HEK293T (cell line): ENCODE results near the gene DCUN1D4.

Experiments used
- CTCF ChIA-PET: fragments of 350-600 bp; formaldehyde crosslinking; extraction: SDS; loops from one replicate; lab custom pipeline; 2021; ENCODE audit warnings: antibody characterized with exemption, inconsistent platforms; lab: Yijun Ruan, JAX
- POLR2A ChIA-PET: fragments of 350-600 bp; formaldehyde crosslinking; extraction: SDS; loops from one replicate; lab custom pipeline; 2020; ENCODE audit warnings: antibody characterized with exemption, inconsistent platforms; lab: Yijun Ruan, JAX
- DNase-seq: peaks from one replicate; pipeline ENCODE4 v3.0.0; 2012; ENCODE audit warnings: mixed read lengths; ENCODE audit errors: extremely low spot score
- ARNT ChIP-seq: fragments of 450-650 bp; IDR thresholded peaks from 2 replicates; pipeline ENCODE4 v1.6.1; 2017; ENCODE audit warnings: mild to moderate bottlenecking
- BHLHE40 ChIP-seq: fragments of 450-650 bp; IDR thresholded peaks from 2 replicates; pipeline ENCODE4 v1.6.1; 2016; ENCODE audit warnings: mild to moderate bottlenecking, moderate library complexity, borderline replicate concordance
- CTBP1 ChIP-seq: fragments of 450-650 bp; IDR thresholded peaks from 2 replicates; pipeline ENCODE4 v1.6.1; 2016; ENCODE audit warnings: borderline replicate concordance
- ELF4 ChIP-seq: fragments of 450-650 bp; IDR thresholded peaks from 2 replicates; pipeline ENCODE4 v1.6.1; 2017; ENCODE audit warnings: antibody characterized with exemption
- FOXA1 ChIP-seq: fragments of 450-650 bp; IDR thresholded peaks from 2 replicates; pipeline ENCODE4 v1.6.1; 2016; ENCODE audit warnings: mild to moderate bottlenecking
- FOXK2 ChIP-seq: fragments of 450-650 bp; IDR thresholded peaks from 2 replicates; pipeline ENCODE4 v1.6.1; 2016; ENCODE audit warnings: mild to moderate bottlenecking
- FOXM1 ChIP-seq: fragments of 450-650 bp; IDR thresholded peaks from 2 replicates; pipeline ENCODE4 v1.6.1; 2017; ENCODE audit warnings: mild to moderate bottlenecking, borderline replicate concordance
- HDGF ChIP-seq: fragments of 450-650 bp; IDR thresholded peaks from 2 replicates; pipeline ENCODE4 v1.6.1; 2017; ENCODE audit warnings: antibody characterized with exemption, borderline replicate concordance
- L3MBTL2 ChIP-seq: fragments of 450-650 bp; conservative IDR thresholded peaks from 2 replicates; pipeline ENCODE4 v1.6.1; 2016; ENCODE audit warnings: mild to moderate bottlenecking
- LEF1 ChIP-seq: fragments of 450-650 bp; IDR thresholded peaks from 2 replicates; pipeline ENCODE4 v1.6.1; 2017; ENCODE audit warnings: mild to moderate bottlenecking, borderline replicate concordance
- NFRKB ChIP-seq: fragments of 450-650 bp; IDR thresholded peaks from 2 replicates; pipeline ENCODE4 v1.6.1; 2016; ENCODE audit warnings: mild to moderate bottlenecking, moderate library complexity
- PKNOX1 ChIP-seq: fragments of 450-650 bp; IDR thresholded peaks from 2 replicates; pipeline ENCODE4 v1.6.1; 2016
- SP1 ChIP-seq: fragments of 450-650 bp; IDR thresholded peaks from 2 replicates; pipeline ENCODE4 v1.6.1; 2017
- SUZ12 ChIP-seq: fragments of 450-650 bp; IDR thresholded peaks from 2 replicates; pipeline ENCODE4 v1.6.1; 2016; ENCODE audit warnings: mild to moderate bottlenecking
- TARDBP ChIP-seq: fragments of 450-650 bp; IDR thresholded peaks from 2 replicates; pipeline ENCODE4 v1.6.1; 2016
- ZNF384 ChIP-seq: fragments of 450-650 bp; IDR thresholded peaks from 2 replicates; pipeline ENCODE4 v1.6.1; 2016

DCUN1D4 gene

GRCh38 chr4:51895816-51896408, 53.0 kb downstream of the DCUN1D4 start:
- POLR2A ChIA-PET: no interaction called here
- CTCF ChIA-PET: no interaction called here
- TF ChIP-seq FOXM1: no peak
- no peak for TF ChIP-seq ELF4
- no peak for TF ChIP-seq SUZ12
- no peak for TF ChIP-seq LEF1
- TF ChIP-seq SP1: no peak
- no peak for TF ChIP-seq TARDBP
- no peak for TF ChIP-seq PKNOX1
- no peak for TF ChIP-seq FOXA1
- no peak for TF ChIP-seq FOXK2
- no peak for TF ChIP-seq HDGF
- TF ChIP-seq CTBP1: no peak
- DNase-seq: peak; percentile 70

DNA sequence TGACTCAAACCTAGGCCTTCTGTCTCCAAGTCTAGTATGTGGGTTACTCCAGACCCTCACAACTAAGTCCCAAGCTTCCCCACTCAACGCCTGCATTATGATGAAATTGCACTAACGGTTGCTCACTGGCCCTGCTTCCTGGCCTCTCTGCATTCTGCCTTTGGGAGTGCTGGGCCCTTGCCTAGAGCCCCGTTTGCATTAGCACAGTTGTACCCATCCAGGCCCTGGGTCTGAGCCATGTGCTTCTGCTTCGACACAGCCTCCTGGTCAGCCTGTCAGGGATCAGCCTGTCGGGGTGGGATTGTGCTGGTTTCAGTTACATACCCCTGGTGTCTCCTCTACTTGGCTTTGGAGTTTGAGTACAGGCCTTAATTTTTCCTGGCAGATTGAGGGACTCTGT, 58.4 kb downstream of the DCUN1D4 start:
- CTCF ChIA-PET: interaction anchor here (0.6 kb wide), 1 partner anchor 11 kb away, joined by 3 read pairs; no protein-coding TSS in a partner anchor
- POLR2A ChIA-PET: no interaction called here

GRCh38 chr4:51906167-51906958, 63.4 kb downstream of the DCUN1D4 start:
- POLR2A ChIA-PET: no interaction called here
- TF ChIP-seq ARNT (no peak), SUZ12 (no peak), CTBP1 (no peak), PKNOX1 (no peak), NFRKB (no peak), ZNF384 (no peak), FOXA1 (no peak), FOXM1 (no peak), SP1 (no peak), L3MBTL2 (no peak), TARDBP (no peak), ELF4 (no peak), LEF1 (no peak), FOXK2 (no peak), HDGF (no peak), BHLHE40 (no peak)
- CTCF ChIA-PET: no interaction called here
- no peak for DNase-seq

More for the DNA sequence above, 58.4 kb downstream of the DCUN1D4 start:
- no peak for DNase-seq
- TF ChIP-seq ARNT (no peak), HDGF (no peak), TARDBP (no peak), CTBP1 (no peak), PKNOX1 (no peak), BHLHE40 (no peak), L3MBTL2 (no peak), SUZ12 (no peak), ELF4 (no peak), FOXK2 (no peak), FOXA1 (no peak), ZNF384 (no peak), NFRKB (no peak), FOXM1 (no peak), LEF1 (no peak), SP1 (no peak)

GRCh38 chr4:51907006-51907669, 64.2 kb downstream of the DCUN1D4 start:
- no peak for DNase-seq
- POLR2A ChIA-PET: no interaction called here
- CTCF ChIA-PET: no interaction called here
- TF ChIP-seq TARDBP (no peak), BHLHE40 (no peak)

- no peak for TF ChIP-seq BHLHE40
- no peak for TF ChIP-seq HDGF
- no peak for TF ChIP-seq FOXA1
- TF ChIP-seq CTBP1: no peak
- no peak for TF ChIP-seq SUZ12
- no peak for TF ChIP-seq NFRKB
- TF ChIP-seq ELF4: no peak
- no peak for TF ChIP-seq FOXM1
- TF ChIP-seq SP1: no peak
- no peak for TF ChIP-seq FOXK2
- no peak for TF ChIP-seq ARNT
- TF ChIP-seq LEF1: no peak
- TF ChIP-seq PKNOX1: no peak
- ChIA-PET CTCF (interaction anchor here (1.1 kb wide), 1 partner anchor 14 kb away, joined by 3 read pairs; no protein-coding TSS in a partner anchor), POLR2A (no interaction called here)
- DNase-seq: no peak
Measured at GRCh38 chr4:51909236-51909703, 66.3 kb downstream of the DCUN1D4 start.
